IPS-18c (cell line): ENCODE results near the gene DNAI1.

Experiments
- H3K4me3 ChIP-seq: 2 replicates; pipeline ENCODE4 v1.7.0; 2013; ENCODE audit warnings: low read depth, mild to moderate bottlenecking, low read length, moderate library complexity; ENCODE audit not compliant: insufficient read depth
- H3K9me3 ChIP-seq: one replicate; pipeline ENCODE4 v1.6.1; 2013; ENCODE audit warnings: mild to moderate bottlenecking, low read length, moderate library complexity; ENCODE audit not compliant: control insufficient read depth, insufficient read depth

DNAI1 gene

DNA sequence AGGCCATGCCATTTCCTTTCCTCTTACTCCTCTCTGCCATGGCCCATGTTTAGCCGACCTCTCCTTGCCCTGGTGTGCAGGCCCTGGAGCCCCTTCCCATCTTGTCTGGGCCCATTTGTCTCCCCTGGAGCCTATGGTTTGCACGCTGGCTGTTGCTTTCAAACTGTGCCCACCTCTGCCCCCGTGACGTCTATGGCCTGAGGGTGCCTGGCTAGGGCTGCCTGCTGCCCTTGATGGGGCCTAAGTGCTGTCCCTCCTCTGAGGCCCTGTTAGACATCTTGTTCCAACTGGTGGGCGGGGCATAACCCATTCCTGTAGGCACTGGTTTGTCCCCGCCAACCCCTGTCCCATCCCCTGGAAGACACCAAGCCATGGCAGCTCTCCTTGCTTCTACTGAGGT, 86.9 kb downstream of the DNAI1 start:
- no peaks in the 10 kb centered on the region for H3K9me3 ChIP-seq
- no peak overlapping the region for H3K4me3 ChIP-seq

DNA sequence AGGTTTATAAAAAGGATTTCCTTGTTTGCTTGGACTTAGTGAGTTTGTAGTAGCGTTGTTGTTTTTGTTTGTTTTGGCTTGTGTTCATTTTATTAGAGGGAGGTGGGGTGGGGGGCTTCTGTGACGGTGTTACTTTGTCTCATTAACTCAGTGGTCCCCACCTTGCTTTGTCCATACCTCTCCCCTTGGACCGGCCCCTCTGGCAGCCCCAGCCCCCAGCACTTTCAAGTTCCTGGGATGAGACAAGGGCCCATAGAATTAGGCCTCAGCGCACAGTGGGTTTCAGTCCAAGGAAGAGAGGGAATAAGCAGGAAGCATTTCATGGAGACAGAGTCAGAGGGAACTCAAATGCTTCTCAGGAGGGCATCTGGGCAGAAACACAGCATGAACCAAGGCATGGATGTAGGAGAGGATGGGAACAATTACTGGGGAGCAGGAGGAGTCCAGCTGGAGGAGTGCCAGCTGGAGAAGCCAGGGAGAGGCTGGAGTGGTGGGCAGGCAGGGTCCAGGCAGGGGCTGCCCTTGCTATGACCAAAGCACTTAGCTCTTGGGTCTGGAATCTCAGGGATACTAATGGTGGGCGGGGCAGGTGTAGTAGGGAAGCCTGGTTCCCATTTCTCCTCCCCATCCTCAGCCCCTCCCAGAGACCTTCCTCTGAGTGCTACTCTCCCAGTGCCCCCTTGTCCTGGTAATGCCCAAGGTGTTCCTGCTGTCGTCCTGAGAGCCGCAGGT, 87.7 kb downstream of the DNAI1 start:
- Histone ChIP-seq H3K4me3 (no peak overlapping the region), H3K9me3 (no peaks in the 10 kb centered on the region)

DNA sequence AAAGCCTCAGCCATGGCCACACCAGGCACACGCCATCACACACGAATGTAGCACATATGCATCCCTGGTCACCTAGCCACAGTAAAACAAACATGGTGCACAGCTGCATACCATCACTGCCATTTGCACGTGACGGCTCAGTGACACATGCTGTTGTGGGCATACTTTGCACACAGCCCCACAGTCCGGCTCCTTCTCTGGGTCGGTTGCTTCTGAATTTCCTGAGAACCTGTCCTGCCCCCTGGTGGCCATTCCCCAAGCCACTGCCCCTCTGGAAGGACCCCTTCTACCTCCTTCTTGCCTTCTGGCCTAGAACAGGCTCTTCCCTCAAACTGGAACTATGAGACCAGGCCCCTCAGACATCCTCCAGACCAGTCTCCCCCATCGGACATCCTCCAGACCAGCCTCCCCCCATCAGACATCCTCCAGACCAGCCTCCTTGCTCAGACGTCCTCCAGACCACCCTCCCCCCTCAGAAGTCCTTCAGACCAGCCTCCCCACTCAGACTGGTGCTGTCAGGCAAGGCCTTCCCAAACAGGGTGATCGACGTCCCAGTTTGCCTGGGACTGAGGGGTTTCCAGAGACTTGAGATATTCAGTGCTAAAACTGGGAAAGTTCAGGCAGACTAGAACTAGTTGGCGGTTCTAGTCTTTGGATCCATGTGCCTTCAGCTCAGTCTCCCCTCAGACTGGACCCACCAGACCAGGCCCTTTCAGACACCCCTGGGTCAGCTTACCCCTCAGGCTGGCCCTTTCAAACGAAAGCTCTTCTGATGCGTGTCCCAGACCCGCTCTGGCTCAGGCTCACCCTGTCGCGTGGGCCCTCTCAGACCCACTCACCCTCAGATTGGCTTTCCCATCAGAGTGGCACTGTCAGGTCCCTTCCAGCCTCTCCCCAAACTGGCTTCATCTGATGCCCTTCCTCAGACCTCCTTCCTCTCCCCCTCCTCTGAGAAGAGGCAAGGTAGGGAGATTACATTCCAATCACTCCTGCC, 88.5 kb downstream of the DNAI1 start:
- H3K4me3 ChIP-seq, result no peak overlapping the region
- no peaks in the 10 kb centered on the region for H3K9me3 ChIP-seq

DNA sequence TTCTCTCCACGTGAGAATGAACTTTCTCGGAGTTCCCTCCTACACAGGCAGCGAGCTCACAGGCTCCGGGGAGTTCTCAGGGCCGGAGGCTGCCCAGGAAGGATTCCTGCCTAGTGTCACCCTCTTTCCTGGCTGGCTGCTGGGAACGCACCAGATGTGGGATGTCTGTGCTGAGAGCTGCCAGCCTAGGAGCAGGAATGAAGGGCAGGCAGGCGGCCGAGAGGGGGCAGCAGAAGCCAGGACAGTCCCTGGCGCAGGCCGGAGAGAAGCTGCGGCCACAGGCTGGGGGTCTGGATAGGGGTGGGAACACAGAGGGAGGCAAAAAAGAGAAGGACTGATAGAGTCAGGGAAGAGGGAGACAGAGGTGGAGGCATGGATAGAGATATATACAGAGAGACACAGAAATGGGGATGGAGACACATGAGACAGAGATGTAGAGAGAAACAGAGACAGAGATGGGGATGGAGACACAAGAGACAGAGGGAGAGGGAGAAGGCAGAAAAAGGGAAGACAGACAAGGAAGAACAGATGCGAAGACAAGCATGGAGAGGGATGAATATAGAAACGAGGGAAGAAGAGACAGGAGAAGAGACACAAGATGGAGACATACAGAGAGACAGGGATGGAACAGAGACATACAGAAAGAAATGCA, 89.5 kb downstream of the DNAI1 start:
- no peaks in the 10 kb centered on the region for H3K9me3 ChIP-seq
- H3K4me3 ChIP-seq, result no peak overlapping the region

DNA sequence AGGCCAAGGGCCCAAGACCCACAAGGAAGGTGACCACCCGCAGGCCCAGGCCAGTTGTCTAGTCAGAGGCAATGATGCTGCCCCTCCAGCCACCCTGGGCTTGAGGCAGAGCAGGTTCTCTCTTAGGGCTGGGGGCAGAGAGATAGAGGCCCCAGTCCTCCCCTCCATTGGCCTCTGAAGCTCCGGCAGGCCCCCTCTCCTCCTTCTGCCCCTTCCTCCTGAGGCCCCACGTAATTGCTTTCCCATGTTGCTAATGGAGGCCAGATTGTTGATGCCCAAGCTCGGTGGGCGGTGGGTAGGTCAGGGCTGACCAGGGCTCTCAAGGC, 90.8 kb downstream of the DNAI1 start:
- Histone ChIP-seq H3K4me3 (no peak overlapping the region), H3K9me3 (no peaks in the 10 kb centered on the region)

DNA sequence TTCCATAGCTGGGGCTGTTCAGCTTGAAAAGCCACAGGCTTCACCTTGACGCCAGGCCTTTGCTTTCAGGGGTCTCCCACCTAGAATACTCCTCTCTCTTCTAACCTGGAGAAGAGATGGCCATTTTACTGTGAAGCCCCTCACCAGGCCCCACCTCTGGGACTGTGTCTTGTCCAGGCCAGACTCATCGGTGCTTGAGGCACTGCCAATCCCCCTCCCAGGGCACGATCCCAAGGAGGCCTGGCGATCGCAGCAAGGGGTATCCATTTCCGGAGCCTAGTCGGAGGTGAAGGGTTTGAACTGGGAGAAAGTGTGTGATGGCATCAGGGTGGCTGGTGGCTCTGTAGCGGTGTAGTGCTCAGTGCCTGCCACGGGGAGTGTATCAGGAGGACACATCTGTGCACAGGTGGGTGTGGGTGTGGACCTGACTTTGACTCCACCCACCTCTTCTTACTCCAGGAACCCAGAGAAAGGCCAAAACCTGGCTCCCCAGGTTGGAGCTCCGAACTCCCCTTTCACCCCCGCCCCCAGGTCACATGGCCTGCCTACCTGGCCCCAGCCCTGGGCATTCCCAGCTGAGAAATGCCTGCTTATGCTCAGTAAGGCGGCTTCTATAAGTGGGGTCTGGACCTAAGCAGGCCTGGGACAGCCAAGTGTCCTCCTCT, 91.5 kb downstream of the DNAI1 start:
- H3K9me3 ChIP-seq, result no peaks in the 10 kb centered on the region
- no peak overlapping the region for H3K4me3 ChIP-seq

DNA sequence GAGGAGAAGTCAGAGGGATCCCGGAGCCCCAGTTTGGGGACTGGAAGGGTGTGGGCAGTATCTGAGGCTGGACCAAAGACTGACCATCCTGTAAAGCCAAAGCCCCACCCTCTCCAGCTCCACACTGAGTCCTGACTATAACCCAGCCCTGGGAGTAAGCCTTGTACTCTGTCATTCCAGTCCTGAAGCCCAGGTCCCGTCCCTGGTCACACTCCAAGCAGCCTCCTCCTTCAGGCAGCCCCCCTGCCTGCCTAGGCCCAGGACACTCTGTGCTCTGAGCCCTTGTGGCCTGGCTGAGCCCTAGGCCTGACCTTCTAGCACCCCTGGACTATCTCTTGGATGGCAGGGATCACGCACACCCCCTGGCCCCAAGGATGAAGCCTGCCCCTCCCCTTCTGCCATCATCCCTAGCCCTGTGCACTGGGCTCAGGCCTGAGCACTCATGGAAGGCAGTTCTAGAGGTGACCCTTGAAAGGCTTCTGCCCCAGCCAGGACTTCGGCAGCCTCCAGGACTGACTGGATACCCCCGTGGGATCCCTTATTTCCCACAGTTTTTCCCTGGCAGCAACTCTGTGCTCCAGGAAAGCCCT, 92.2 kb downstream of the DNAI1 start:
- no peaks in the 10 kb centered on the region for H3K9me3 ChIP-seq
- H3K4me3 ChIP-seq, result no peak overlapping the region

DNA sequence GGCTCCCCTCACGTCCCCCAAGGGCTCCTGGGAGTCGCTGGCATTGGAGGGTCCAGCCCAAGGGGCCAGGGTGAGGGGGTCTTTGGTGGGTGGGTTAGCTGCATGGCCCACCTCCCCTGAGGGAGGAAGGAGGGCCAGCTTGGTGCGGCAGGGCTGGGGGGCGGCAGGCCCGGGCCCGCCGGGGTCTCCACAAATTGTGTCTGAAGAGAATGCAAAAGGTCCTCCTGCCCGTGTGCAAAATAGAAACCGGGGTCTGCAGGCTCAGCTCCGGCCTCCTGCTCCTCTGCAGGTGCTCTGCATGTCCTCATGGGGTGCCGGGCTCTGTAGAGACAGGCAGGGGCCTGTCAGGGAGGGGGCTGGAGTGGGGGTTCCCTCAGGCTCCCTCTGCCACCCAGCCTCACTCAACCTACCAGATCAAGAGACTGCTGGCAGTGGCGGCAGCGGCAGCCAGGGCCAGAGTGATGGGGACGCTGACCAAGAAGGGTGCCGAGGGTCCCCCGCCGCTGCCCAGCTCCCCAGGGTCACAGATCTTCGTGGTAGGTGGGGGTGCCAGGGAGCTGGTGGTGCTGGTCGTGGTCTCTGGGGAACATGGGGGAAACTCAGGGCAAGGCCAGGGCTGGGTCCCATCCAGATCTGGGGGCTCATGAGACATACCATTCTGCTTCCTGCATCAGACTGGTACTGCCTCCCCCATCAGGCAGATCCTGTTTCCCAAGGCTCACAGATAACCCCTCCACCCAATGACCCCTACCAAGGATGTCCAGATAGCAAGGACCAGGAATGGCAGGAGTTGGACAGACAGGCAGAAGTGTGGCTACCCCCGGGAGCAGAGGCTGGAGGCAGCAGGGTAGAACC, 93.4 kb downstream of the DNAI1 start:
- Histone ChIP-seq H3K9me3 (no peaks in the 10 kb centered on the region), H3K4me3 (no peak overlapping the region)

DNA sequence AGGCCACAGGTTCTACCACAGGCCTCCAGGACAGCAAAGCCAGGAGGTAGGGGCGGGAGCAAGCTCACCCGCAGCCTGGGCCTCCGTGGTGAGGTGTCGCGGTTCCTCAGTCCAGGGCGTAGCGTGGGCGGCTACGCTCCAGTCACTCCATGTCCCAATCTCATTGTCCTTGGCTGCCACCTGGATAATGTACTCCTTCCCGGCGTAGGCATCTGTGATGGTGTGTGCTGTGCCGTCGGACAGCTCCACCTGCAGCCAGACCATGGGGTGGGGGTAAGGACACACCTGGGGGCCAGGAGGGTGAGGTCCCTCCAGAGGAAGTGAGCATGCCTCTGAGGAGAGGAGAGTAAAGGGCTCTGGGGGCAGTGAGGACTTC, 94.0 kb downstream of the DNAI1 start:
- Histone ChIP-seq H3K4me3 (no peak overlapping the region), H3K9me3 (no peaks in the 10 kb centered on the region)

DNA sequence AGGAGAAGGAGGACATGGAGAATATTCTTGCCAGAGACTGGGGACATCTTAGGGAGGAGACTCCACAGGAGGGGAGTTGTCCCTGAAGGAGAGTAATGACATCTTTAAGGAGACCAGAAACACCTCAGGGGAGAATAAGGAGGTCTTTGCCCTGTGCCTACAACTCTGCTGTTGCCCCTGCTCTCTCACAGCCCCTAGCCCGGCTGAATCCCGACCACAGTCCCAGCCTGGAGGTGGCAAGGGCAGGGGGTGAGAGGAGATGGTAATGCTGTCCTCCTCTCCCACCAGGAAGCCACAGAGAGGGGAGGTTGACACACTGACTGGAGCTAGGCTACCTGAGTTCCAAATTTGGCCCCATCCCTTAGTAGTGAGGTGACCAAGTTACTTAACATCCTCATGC, 94.4 kb downstream of the DNAI1 start:
- Histone ChIP-seq H3K4me3 (no peak overlapping the region), H3K9me3 (no peaks in the 10 kb centered on the region)

DNA sequence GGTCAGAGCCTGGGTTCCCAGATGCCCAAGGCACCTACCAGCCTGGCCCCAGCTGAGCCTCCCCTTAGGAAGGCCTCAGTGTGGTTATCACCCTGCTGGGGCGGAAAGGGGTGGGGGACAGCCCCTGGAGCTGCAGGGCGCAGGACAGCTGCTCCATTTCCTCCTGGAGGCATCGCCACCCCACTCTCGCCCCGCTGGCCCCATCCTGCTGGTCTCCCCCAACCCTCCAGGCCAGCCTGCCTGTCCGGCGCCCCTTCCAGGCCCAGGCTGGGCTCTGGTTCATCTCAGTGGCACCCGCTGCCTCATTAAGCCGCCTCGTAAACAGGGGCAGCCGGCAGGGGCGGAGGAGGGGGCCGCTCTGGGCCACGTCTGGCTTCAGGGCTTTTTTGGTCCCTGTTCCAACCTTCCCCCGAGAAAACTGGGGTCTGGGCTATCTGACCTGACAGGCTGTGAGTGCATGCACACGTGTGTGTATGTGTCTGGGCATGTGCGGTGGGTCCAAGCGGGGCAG, 95.0 kb downstream of the DNAI1 start:
- Histone ChIP-seq H3K9me3 (no peaks in the 10 kb centered on the region), H3K4me3 (no peak overlapping the region)

DNA sequence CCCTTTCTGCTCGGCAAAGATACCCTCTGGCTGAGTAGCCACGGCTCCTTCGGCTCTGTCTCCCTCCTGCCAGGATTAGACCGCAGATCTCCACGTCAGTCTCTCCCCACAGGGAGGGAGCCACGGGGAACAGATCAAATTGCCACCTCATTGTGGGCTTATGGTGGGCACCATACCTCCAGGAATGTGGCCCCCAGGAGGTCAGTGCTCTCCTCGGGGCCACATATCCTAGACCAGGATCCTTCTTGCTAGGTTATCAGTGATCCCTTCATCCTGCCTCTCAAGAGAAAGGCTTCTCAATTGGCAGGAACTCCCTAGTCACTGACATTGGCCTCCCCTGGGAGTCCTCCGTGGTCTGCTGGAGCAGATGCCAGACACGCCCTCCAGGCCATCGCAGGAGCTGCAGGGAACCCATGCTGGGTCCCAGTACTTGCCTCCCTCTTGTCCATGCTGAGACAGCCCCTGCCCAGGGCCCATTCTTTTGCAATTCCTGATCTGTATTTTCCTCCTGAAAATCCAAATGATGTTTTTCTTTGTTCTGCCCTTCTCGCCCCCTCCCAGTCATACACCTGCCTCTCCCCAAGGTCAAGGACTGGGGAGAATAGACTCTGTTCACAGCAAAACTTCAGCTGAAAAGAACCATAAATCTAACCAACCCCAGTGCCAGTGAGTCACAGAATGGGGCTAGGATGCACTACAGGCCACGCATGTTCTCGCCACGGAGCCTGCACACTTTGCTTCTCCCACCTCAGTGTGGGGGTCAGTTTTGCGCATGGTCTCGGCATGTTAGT, 95.8 kb downstream of the DNAI1 start:
- no peak overlapping the region for H3K4me3 ChIP-seq
- no peaks in the 10 kb centered on the region for H3K9me3 ChIP-seq

DNA sequence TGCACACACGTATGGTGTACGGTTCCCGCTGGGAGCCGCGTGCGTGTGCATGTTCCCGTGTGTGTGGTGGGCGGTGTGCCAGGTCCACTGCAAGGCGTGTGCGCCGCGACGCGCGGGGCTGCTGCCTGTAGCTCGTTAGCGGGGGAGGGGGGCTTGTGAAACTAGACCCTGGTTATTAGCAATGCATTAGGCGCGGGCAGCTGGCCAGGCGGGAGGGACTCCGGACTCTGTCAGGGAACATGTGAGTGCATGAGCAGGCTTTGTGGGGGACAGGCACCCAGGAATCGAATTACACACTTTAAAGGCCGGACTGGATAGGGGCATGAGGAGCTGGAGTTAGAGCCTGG, 96.4 kb downstream of the DNAI1 start:
- no peak overlapping the region for H3K4me3 ChIP-seq
- no peaks in the 10 kb centered on the region for H3K9me3 ChIP-seq

DNA sequence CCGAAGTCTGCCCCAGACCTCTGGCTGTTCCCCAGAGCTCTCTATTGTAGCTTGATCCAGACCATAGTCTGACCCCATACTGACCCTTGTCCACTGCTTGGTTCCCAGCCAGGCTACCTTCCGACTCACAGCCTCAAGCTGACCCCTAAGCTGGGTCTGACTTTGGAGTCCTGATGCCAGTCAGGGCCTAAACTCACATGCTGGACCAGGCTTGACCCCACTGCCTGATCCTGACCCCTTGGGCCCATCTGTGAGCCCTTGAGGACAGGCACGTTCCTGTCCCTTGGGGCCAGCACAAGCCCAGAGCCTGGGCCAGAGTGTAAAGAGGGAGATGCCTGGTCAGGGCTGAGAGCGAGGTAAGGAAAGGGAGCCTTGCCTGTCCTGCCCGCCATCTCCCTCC, 96.9 kb downstream of the DNAI1 start:
- Histone ChIP-seq H3K9me3 (no peaks in the 10 kb centered on the region), H3K4me3 (no peak overlapping the region)

DNA sequence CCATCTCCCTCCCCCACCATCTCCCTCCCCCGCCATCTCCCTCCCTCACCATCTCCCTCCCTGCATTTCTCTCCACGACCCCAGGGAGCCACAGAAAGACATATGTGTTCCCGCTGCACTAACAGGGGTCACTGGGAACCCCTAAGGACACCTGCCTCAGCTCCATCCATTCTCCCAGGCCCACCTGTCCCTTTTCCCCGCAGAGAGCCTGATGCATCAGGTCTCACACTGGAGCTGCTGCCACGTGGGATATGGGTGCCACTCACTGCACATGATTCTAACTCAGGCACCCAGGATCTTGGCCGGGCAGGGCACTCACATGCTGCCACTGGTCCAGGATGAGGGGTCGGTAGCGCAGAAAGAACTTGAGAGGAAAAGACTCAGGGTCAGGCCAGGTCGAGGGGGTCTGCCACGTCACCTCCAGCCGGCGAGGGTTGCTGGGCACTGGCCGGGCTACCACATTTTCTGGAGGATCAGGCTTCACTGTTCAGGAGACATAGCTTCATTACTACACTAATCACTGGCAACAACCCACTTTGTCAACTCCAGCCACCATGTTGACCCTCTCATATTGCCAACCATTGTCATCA, 97.4 kb downstream of the DNAI1 start:
- Histone ChIP-seq H3K9me3 (no peaks in the 10 kb centered on the region), H3K4me3 (no peak overlapping the region)
